ENCODE measurements around the gene CBFA2T3. TPM values are rescaled to one million over a fixed set of nuclear protein-coding genes. Genes with fewer than 3 reads are reported as not detected.

The CBFA2T3 gene
- polyA plus RNA-seq, 3 donors: 5.3 to 32.2 (median 6.2) TPM

DNA sequence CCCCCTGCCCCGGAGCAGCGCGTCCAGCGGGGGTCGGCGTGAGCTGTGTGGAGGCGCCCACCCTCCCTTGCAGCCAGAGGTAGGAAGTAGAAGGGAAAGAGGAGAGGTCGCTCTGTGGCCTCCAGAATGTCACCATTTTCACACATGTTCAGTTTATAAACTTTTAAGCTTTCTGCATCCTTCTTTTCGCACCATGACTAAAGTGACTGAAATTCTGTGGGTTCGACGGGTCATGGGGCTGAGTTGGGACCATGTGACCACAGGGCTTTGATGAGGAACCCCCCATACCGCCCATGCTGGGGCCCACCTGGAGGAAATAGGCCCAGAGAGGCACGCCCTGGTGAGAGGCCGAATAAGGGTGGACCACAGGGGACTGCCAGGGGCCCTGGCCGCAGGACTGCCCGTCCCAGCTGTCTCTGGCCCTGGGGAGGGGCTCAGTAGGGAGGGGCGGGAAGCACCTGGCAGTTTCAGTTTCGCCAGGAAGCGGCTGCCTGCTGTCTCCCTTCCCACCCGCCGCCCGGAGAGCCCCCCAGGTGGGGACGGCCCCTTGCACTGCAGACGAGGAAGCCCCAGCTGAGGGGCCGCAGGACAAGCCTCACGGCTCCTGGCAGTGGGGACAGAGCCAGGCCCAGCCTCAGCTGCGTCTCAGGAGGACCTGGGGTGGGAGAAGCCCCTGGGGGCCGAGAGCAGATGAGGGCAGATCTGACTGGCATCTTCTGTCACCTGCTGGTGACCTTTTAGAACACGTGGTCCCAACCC is 9.0 kb downstream of the CBFA2T3 start:
- H3K9me3 ChIP-seq (replicated peaks in 1 of 2; ENCODE audit: control insufficient read depth in 1 of 2, insufficient read depth in 1 of 2, low read length in 2 of 2): no peaks in the 10 kb centered on the region
- intact Hi-C loops (cut with micrococcal nuclease): no loop called here
- peak overlapping the region; percentile 56 for H3K4me2 ChIP-seq (replicated peaks; ENCODE audit: extremely low read depth, low read length, poor library complexity, severe bottlenecking)
- no peak overlapping the region for H2AFZ ChIP-seq (ENCODE audit: insufficient read depth, low read depth, low read length, poor library complexity, severe bottlenecking)
- H3K27me3 Mint-ChIP-seq (ENCODE audit: low read depth in 3 of 3): peaks cover 2 to 26% (median 20%) of the 10 kb centered on the region in 3 donors
- under 1% methylated on average over 21 of the region's 29 CpGs for WGBS (ENCODE audit: insufficient coverage)
- peaks cover 77% of the 10 kb centered on the region for H3K79me2 ChIP-seq (ENCODE audit: insufficient read depth, low read length)
- H3K4me1 Mint-ChIP-seq: peaks cover 60% of the 10 kb centered on the region
- peak overlapping the region in 3 of 7 donors; percentile 25 to 55 (median 41) for H3K27ac Mint-ChIP-seq
- DNase-seq: no peak
- H3K36me3 Mint-ChIP-seq: peaks cover 39 to 50% of the 10 kb centered on the region in 2 donors
- H3K27ac ChIP-seq (ENCODE audit: low read depth in 1 of 2, low read length in 2 of 2): no peak overlapping the region
- peaks cover 0 to 2% of the 10 kb centered on the region in 2 donors for H3K27me3 ChIP-seq (ENCODE audit: control insufficient read depth in 2 of 2, insufficient read depth in 2 of 2, low read length in 2 of 2)
- peaks cover 58 to 72% of the 10 kb centered on the region in 2 donors for H3K4me1 ChIP-seq (ENCODE audit: control insufficient read depth in 1 of 2, insufficient read depth in 2 of 2, low read length in 2 of 2)
- H3K4me3 Mint-ChIP-seq: peak overlapping the region; percentile 45 to 78
- TF ChIP-seq, protein P1, sequence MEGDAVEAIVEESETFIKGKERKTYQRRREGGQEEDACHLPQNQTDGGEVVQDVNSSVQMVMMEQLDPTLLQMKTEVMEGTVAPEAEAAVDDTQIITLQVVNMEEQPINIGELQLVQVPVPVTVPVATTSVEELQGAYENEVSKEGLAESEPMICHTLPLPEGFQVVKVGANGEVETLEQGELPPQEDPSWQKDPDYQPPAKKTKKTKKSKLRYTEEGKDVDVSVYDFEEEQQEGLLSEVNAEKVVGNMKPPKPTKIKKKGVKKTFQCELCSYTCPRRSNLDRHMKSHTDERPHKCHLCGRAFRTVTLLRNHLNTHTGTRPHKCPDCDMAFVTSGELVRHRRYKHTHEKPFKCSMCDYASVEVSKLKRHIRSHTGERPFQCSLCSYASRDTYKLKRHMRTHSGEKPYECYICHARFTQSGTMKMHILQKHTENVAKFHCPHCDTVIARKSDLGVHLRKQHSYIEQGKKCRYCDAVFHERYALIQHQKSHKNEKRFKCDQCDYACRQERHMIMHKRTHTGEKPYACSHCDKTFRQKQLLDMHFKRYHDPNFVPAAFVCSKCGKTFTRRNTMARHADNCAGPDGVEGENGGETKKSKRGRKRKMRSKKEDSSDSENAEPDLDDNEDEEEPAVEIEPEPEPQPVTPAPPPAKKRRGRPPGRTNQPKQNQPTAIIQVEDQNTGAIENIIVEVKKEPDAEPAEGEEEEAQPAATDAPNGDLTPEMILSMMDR (IDR thresholded peaks at IDR 0.05): no peak
- peaks cover 15 to 29% of the 10 kb centered on the region in 2 donors for H3K36me3 ChIP-seq (replicated peaks in 1 of 2; ENCODE audit: control insufficient read depth in 1 of 2, insufficient read depth in 2 of 2, low read length in 2 of 2)
- H4K20me1 ChIP-seq (ENCODE audit: insufficient read depth, low read length): peaks cover 98% of the 10 kb centered on the region
- peak overlapping the region in 1 of 3 experiments; percentile 49 for H3K4me3 ChIP-seq (replicated peaks in 1 of 3; ENCODE audit: low read depth in 2 of 3, low read length in 3 of 3)
- peaks cover 0 to 3% (median 0%) of the 10 kb centered on the region in 7 donors for H3K9me3 Mint-ChIP-seq
- H3K9ac ChIP-seq (ENCODE audit: insufficient read depth, low read length, poor library complexity, severe bottlenecking): no peak overlapping the region

DNA sequence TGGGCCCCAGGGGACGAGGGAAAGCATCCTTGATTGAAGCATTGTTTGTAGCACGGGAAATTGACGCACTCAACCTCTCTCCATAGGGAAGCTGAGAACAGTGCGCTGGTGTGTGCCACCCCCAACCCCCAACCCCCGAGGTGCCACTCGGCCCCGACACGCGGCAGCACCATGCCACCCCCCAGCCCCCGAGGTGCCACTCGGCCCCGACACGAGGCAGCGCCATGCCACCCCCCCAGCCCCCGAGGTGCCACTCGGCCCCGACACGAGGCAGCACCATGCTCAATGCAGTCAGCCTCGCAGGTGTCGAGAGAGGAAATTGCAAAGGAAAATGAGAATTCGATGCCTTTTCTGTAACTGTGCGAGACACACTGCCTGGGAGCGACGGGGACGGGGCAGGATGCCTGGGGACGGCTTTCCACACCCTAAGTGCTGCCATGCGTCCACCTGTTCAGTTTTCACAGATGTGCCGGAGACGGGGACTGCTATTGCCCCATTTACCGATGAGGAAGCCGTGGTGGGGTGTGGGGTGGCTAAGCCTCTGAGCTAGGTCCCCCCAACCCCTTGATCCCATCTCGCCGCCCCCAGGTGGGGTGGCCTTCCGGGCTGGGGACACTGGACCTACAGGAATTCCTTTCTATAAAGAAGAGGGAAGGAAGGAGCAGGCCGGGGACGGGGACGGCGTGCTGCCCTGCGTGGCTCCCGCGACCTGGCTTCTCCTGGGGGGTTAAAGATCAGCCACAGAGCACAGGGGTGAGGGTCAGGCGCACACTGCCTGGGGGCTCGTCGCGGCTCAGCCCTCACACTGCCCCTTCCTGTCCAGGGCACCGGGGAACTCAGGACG is 9.8 kb downstream of the CBFA2T3 start:
- H3K4me1 ChIP-seq (ENCODE audit: control insufficient read depth in 1 of 2, insufficient read depth in 2 of 2, low read length in 2 of 2): peaks cover 50 to 64% of the 10 kb centered on the region in 2 donors
- peak overlapping the region in 1 of 3 experiments; percentile 49 for H3K4me3 ChIP-seq (replicated peaks in 1 of 3; ENCODE audit: low read depth in 2 of 3, low read length in 3 of 3)
- peak overlapping the region in 3 of 7 donors; percentile 24 to 79 (median 46) for H3K27ac Mint-ChIP-seq
- TF ChIP-seq, protein P1 (IDR thresholded peaks at IDR 0.05): no peak
- H4K20me1 ChIP-seq (ENCODE audit: insufficient read depth, low read length): peaks cover 98% of the 10 kb centered on the region
- 19% methylated on average over 28 of the region's 47 CpGs for WGBS (ENCODE audit: insufficient coverage)
- H3K9ac ChIP-seq (ENCODE audit: insufficient read depth, low read length, poor library complexity, severe bottlenecking): no peak overlapping the region
- H3K36me3 Mint-ChIP-seq: peaks cover 46 to 58% of the 10 kb centered on the region in 2 donors
- H3K27ac ChIP-seq (ENCODE audit: low read depth in 1 of 2, low read length in 2 of 2): no peak overlapping the region
- peak overlapping the region in 1 of 2 donors; percentile 78 for H3K4me3 Mint-ChIP-seq
- peaks cover 5 to 26% (median 20%) of the 10 kb centered on the region in 3 donors for H3K27me3 Mint-ChIP-seq (ENCODE audit: low read depth in 3 of 3)
- no peaks in the 10 kb centered on the region for H3K9me3 ChIP-seq (replicated peaks in 1 of 2; ENCODE audit: control insufficient read depth in 1 of 2, insufficient read depth in 1 of 2, low read length in 2 of 2)
- H3K27me3 ChIP-seq (ENCODE audit: control insufficient read depth in 2 of 2, insufficient read depth in 2 of 2, low read length in 2 of 2): peaks cover 0 to 2% of the 10 kb centered on the region in 2 donors
- peaks cover 21 to 37% of the 10 kb centered on the region in 2 donors for H3K36me3 ChIP-seq (replicated peaks in 1 of 2; ENCODE audit: control insufficient read depth in 1 of 2, insufficient read depth in 2 of 2, low read length in 2 of 2)
- H3K79me2 ChIP-seq (ENCODE audit: insufficient read depth, low read length): peaks cover 77% of the 10 kb centered on the region
- DNase-seq: no peak
- peaks cover 52% of the 10 kb centered on the region for H3K4me1 Mint-ChIP-seq
- H3K4me2 ChIP-seq (replicated peaks; ENCODE audit: extremely low read depth, low read length, poor library complexity, severe bottlenecking): peak overlapping the region; percentile 56
- peaks cover 0 to 3% (median 0%) of the 10 kb centered on the region in 7 donors for H3K9me3 Mint-ChIP-seq
- intact Hi-C loops (cut with micrococcal nuclease): no loop called here
- H2AFZ ChIP-seq (ENCODE audit: insufficient read depth, low read depth, low read length, poor library complexity, severe bottlenecking): no peak overlapping the region

Data from CD14-positive monocyte (primary cell).